Lower leg skin (tissue), 3 donors: ENCODE measurements around the gene RBM26.

Experiments
- CTCF ChIP-seq, 3 donors: fragments of 450-650 bp; IDR thresholded peaks; one replicate each; pipeline ENCODE4 v1.5.1; 2016; ENCODE audit warnings: antibody characterized with exemption in 3 of 3, mild to moderate bottlenecking in 3 of 3, moderate library complexity in 2 of 3
- POLR2A ChIP-seq, 2 donors: fragments of 450-650 bp; IDR thresholded peaks; one replicate each; pipeline ENCODE4 v1.6.1; 2016 to 2017; ENCODE audit warnings: antibody characterized with exemption in 2 of 2, mild to moderate bottlenecking in 1 of 2, moderate library complexity in 1 of 2

- TF ChIP-seq CTCF (IDR thresholded peaks at IDR 0.05) (no peak), POLR2A (IDR thresholded peaks at IDR 0.05) (no peak)
Observed at GRCh38 chr13:79402074-79402635, 3.9 kb downstream of the RBM26 start.
